ENCODE data around the gene ZNF827. TPM values are rescaled to one million over a fixed set of nuclear protein-coding genes. Genes with fewer than 3 reads are reported as not detected.
A peak's percentile ranks its signal among the peaks of the same experiment; 100 is the strongest.

Gene ZNF827
- total RNA-seq, 2 experiments from 2014 or later: 13.6 to 14.8 TPM

DNA sequence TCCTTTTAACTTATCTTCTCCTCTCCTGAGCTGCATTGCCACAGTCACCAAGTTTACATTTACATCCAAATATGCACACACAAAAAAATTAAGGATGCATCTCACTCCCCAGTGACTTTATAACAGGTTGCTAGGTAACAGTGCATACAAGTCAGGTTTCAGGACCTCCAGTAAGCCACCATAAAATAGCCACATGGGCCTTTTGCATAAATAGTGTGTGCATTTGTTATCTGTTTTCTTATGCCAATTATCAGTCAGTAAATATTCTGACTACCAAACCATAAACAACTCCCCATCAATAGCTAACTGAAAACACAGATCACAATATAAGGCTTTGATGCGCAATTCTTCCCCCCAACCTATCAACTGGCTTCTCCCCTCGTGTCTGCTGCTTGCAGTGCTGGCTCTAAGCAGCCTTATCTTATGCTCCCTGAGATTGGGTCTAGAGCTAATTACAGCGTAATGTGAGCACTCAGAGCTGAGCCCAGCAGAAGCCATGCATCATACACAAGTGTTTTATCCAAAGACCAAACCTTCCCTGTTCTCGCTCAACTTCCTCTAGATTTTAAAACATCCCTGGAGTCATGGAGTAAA lies 55.4 kb downstream of the ZNF827 start:
- no peaks in the 10 kb centered on the region for H3K27me3 Mint-ChIP-seq (ENCODE audit: low read depth)
- H3K9me3 Mint-ChIP-seq (ENCODE audit: insufficient read depth): no peaks in the 10 kb centered on the region
- ChIA-PET POLR2A (no interaction called here), CTCF (interaction anchor here (1.1 kb wide), 2 partner anchors 12 to 21 kb away, joined by 3 read pairs; no protein-coding TSS in a partner anchor)
- no peak overlapping the region for H3K27ac Mint-ChIP-seq
- H3K4me3 Mint-ChIP-seq: no peak overlapping the region
- H3K36me3 Mint-ChIP-seq (ENCODE audit: low read depth): peaks cover 30% of the 10 kb centered on the region
- ATAC-seq (no peak), DNase-seq (no peak)
- H3K4me1 Mint-ChIP-seq (ENCODE audit: low read depth): peaks cover 18% of the 10 kb centered on the region

DNA sequence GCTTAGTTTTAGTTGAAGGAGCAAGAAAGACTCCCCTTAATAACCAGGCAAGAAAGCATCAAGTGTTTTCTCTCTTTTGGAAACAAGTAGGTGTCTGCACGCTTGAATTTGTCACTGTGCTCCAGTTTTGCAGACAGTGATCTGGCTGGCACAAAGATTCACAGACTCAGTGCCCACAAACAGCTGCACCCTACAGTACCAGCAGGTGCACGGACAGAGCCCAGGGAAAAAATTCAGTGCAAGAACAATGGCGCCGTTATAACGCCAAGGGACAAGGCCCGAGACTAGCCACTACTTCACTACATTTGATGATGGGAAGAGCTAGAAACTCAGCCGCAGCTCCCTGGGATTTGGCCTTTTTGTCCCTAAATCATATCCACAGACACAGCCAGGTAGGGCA lies 56.0 kb downstream of the ZNF827 start:
- H3K9me3 Mint-ChIP-seq (ENCODE audit: insufficient read depth): no peaks in the 10 kb centered on the region
- ATAC-seq: no peak
- no peak for DNase-seq
- no peaks in the 10 kb centered on the region for H3K27me3 Mint-ChIP-seq (ENCODE audit: low read depth)
- ChIA-PET CTCF (interaction anchor here (1.1 kb wide), 2 partner anchors 12 to 21 kb away, joined by 3 read pairs; no protein-coding TSS in a partner anchor), POLR2A (no interaction called here)
- no peak overlapping the region for H3K4me3 Mint-ChIP-seq
- peaks cover 18% of the 10 kb centered on the region for H3K4me1 Mint-ChIP-seq (ENCODE audit: low read depth)
- H3K36me3 Mint-ChIP-seq (ENCODE audit: low read depth): peaks cover 31% of the 10 kb centered on the region
- no peak overlapping the region for H3K27ac Mint-ChIP-seq

GRCh38 chr4:145881989-145882388 lies 56.6 kb downstream of the ZNF827 start:
- Mint-ChIP-seq H3K9me3 (ENCODE audit: insufficient read depth) (no peaks in the 10 kb centered on the region), H3K36me3 (ENCODE audit: low read depth) (peaks cover 29% of the 10 kb centered on the region), H3K4me3 (no peak overlapping the region), H3K4me1 (ENCODE audit: low read depth) (peaks cover 18% of the 10 kb centered on the region), H3K27me3 (ENCODE audit: low read depth) (no peaks in the 10 kb centered on the region), H3K27ac (no peak overlapping the region)
- ATAC-seq (no peak), DNase-seq (no peak)
- POLR2A ChIA-PET: no interaction called here
- CTCF ChIA-PET: no interaction called here

DNA sequence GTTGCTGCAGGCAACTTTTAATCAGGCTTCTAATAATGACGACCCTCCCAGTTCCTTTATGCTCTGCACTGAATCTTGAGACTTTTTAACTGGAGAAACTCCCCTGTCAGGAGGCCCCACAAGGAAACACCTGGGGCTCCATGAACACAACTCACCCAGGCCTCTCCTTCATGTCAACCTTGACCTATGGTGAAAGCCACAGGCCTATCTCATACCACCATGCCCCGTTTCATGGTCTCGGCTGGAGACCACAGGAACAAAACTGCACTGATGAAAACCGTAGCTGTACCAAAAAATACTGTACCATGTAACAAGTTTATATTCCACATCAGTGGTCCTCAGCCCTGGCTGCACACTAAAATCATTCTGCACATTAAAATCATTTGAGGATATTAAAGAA lies 57.0 kb downstream of the ZNF827 start:
- ATAC-seq: no peak
- H3K4me3 Mint-ChIP-seq: no peak overlapping the region

GRCh38 chr4:145880355-145880960 lies 58.2 kb downstream of the ZNF827 start:
- no peak overlapping the region for H3K4me3 Mint-ChIP-seq
- DNase-seq (no peak), ATAC-seq (no peak)
- ChIA-PET POLR2A (no interaction called here), CTCF (no interaction called here)
- no peaks in the 10 kb centered on the region for H3K27me3 Mint-ChIP-seq (ENCODE audit: low read depth)
- peaks cover 26% of the 10 kb centered on the region for H3K36me3 Mint-ChIP-seq (ENCODE audit: low read depth)
- H3K9me3 Mint-ChIP-seq (ENCODE audit: insufficient read depth): no peaks in the 10 kb centered on the region
- no peak overlapping the region for H3K27ac Mint-ChIP-seq
- H3K4me1 Mint-ChIP-seq (ENCODE audit: low read depth): peaks cover 18% of the 10 kb centered on the region

More for the DNA sequence above, 57.0 kb downstream of the ZNF827 start:
- no peaks in the 10 kb centered on the region for H3K9me3 Mint-ChIP-seq (ENCODE audit: insufficient read depth)
- peaks cover 29% of the 10 kb centered on the region for H3K36me3 Mint-ChIP-seq (ENCODE audit: low read depth)
- no peak for DNase-seq
- H3K27ac Mint-ChIP-seq: no peak overlapping the region
- peaks cover 18% of the 10 kb centered on the region for H3K4me1 Mint-ChIP-seq (ENCODE audit: low read depth)
- no peaks in the 10 kb centered on the region for H3K27me3 Mint-ChIP-seq (ENCODE audit: low read depth)
- CTCF ChIA-PET: no interaction called here
- POLR2A ChIA-PET: no interaction called here

GRCh38 chr4:145879598-145879997 lies 59.0 kb downstream of the ZNF827 start:
- DNase-seq: no peak
- Mint-ChIP-seq H3K27ac (no peak overlapping the region), H3K36me3 (ENCODE audit: low read depth) (peaks cover 26% of the 10 kb centered on the region), H3K27me3 (ENCODE audit: low read depth) (no peaks in the 10 kb centered on the region), H3K9me3 (ENCODE audit: insufficient read depth) (no peaks in the 10 kb centered on the region), H3K4me3 (no peak overlapping the region), H3K4me1 (ENCODE audit: low read depth) (peaks cover 15% of the 10 kb centered on the region)
- no peak for ATAC-seq
- ChIA-PET CTCF (interaction anchor here (1.1 kb wide), 1 partner anchor 65 kb away, joined by 3 read pairs; no protein-coding TSS in a partner anchor), POLR2A (interaction anchor here (0.6 kb wide), 1 partner anchor 170 kb away, joined by 3 read pairs; no protein-coding TSS in a partner anchor)

DNA sequence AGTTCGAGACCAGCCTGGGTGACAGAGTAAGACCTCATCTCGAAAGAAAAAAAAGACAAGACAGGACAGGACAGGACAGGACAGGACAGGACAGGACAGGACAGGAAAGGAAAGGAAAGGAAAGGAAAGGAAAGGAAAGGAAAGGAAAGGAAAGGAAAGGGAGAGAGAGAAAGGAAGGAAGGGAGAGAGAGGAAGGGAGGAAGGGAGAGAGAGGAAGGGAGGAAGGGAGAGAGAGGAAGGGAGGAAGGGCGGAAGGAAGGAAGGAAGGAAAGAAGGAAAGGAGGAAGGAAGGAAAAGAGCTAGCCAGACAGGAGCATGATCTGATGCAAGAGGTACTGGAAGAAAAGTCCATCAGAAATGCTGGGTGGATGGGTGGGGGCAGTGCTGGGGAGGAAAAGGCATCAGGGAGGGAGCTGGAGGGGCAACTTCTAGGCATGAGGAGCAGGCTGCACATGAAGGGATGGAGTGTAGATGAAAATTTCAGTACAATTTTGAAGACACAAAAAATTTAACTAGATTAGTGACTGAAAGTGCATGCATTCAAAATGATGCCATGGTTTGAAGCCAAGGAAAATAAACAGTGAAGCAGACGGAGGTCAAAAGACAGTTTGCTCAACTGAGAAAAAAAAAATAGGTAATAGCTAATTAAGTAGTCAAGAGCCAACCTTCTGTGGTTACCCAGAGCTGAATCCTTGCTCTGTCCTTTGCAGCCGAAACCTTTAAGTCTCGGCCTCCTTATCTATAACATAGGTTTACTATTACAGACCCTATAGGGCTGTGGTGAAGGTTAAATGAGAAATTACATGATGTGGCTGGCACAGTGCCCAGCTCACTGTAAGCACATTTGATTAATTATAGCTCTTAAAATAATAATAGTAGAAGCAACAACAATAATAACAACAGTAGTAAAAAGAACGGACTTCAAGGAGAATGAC lies 59.9 kb downstream of the ZNF827 start:
- ChIA-PET CTCF (interaction anchor here (1.1 kb wide), 1 partner anchor 66 kb away, joined by 3 read pairs; no protein-coding TSS in a partner anchor), POLR2A (interaction anchor here (0.5 kb wide), 1 partner anchor 59 kb away, joined by 3 read pairs; no protein-coding TSS in a partner anchor)
- ATAC-seq (no peak), DNase-seq (no peak)
- Mint-ChIP-seq H3K4me1 (ENCODE audit: low read depth) (peaks cover 15% of the 10 kb centered on the region), H3K36me3 (ENCODE audit: low read depth) (peaks cover 25% of the 10 kb centered on the region), H3K27me3 (ENCODE audit: low read depth) (no peaks in the 10 kb centered on the region), H3K4me3 (no peak overlapping the region), H3K27ac (peak overlapping the region; percentile 37), H3K9me3 (ENCODE audit: insufficient read depth) (no peaks in the 10 kb centered on the region)

- no peak overlapping the region for H3K27ac Mint-ChIP-seq
- ChIA-PET POLR2A (no interaction called here), CTCF (interaction anchor here (1.1 to 1.3 kb wide), 2 partner anchors 12 to 26 kb away, joined by 3 to 4 read pairs; no protein-coding TSS in a partner anchor)
- H3K4me1 Mint-ChIP-seq (ENCODE audit: low read depth): peaks cover 10% of the 10 kb centered on the region
- peaks cover 28% of the 10 kb centered on the region for H3K36me3 Mint-ChIP-seq (ENCODE audit: low read depth)
- H3K4me3 Mint-ChIP-seq: no peak overlapping the region
- no peaks in the 10 kb centered on the region for H3K9me3 Mint-ChIP-seq (ENCODE audit: insufficient read depth)
- DNase-seq (no peak), ATAC-seq (no peak)
- H3K27me3 Mint-ChIP-seq (ENCODE audit: low read depth): no peaks in the 10 kb centered on the region
Measured at GRCh38 chr4:145876531-145877180, 62.0 kb downstream of the ZNF827 start.

GRCh38 chr4:145873901-145874300 lies 64.7 kb downstream of the ZNF827 start:
- H3K27me3 Mint-ChIP-seq (ENCODE audit: low read depth): no peaks in the 10 kb centered on the region

GRCh38 chr4:145871209-145871608 lies 67.4 kb downstream of the ZNF827 start:
- Mint-ChIP-seq H3K9me3 (ENCODE audit: insufficient read depth) (no peaks in the 10 kb centered on the region), H3K27me3 (ENCODE audit: low read depth) (no peaks in the 10 kb centered on the region), H3K4me1 (ENCODE audit: low read depth) (peaks cover 18% of the 10 kb centered on the region), H3K4me3 (no peak overlapping the region), H3K27ac (no peak overlapping the region), H3K36me3 (ENCODE audit: low read depth) (peaks cover 13% of the 10 kb centered on the region)
- ATAC-seq: peak; percentile 49
- DNase-seq: no peak
- ChIA-PET POLR2A (no interaction called here), CTCF (interaction anchor here (0.7 to 1.5 kb wide), 2 partner anchors 12 to 32 kb away, joined by 3 to 4 read pairs; no protein-coding TSS in a partner anchor)

More at GRCh38 chr4:145873901-145874300, 64.7 kb downstream of the ZNF827 start:
- H3K4me1 Mint-ChIP-seq (ENCODE audit: low read depth): peaks cover 18% of the 10 kb centered on the region
- H3K27ac Mint-ChIP-seq: no peak overlapping the region
- peaks cover 20% of the 10 kb centered on the region for H3K36me3 Mint-ChIP-seq (ENCODE audit: low read depth)
- ATAC-seq (no peak), DNase-seq (no peak)
- CTCF ChIA-PET: interaction anchor here (1.4 kb wide), 1 partner anchor 14 kb away, joined by 4 read pairs; no protein-coding TSS in a partner anchor
- POLR2A ChIA-PET: no interaction called here
- H3K4me3 Mint-ChIP-seq: no peak overlapping the region
- no peaks in the 10 kb centered on the region for H3K9me3 Mint-ChIP-seq (ENCODE audit: insufficient read depth)
